GM19043 (cell line): ENCODE measurements around the gene USP17L29.
"Not testable (repeated sequence)": the region's sequence is repeated elsewhere in the genome, so short reads cannot be mapped to it uniquely, and the experiment has no call there.

Experiments
- ATAC-seq: cut with Tn5 transposase; IDR thresholded peaks from one replicate; pipeline ENCODE4 v1.9.1; 2021; ENCODE audit warnings: low read depth; ENCODE audit not compliant: unreplicated experiment

USP17L29 gene

DNA sequence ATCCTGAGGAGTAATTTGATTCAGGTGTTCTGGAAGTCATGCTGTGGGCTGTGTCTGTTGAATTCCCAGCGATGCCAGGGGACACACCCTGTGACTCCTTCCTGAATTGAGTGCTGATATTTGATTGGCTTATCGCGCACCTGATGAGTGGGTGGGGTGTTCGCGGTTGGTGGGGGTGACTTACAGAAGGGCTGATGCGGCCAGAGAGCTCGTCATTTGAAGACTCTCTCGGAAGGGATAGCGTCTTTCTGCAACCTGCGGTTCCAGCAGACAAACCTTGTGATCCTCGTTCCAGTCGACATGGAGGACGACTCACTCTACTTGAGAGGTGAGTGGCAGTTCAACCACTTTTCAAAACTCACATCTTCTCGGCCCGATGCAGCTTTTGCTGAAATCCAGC, at the start of gene USP17L29:
Gene USP17L29 (plus strand): TSS at position 301 of the 400 bp plus-strand sequence. CDS start 0 bp downstream, at position 301.
- not testable (repeated sequence) for ATAC-seq

DNA sequence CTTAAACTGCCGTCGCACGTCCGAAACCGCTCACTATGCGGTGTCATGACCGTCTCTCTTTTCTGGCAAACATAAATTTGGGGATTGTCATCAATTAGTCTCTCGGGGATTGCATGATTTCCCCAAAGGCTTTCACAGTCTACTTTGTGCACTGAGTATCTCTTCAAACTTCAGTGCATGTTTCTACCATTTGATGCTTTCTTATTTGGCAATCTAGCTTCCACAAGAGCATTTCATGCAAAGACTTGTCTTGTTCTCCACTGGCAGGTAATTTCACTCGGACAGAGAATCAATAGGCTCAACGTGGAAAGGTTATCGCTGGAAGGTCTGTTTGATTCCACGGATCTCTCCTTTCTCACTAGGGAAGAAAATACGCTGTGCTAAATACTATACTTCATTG, 29.2 kb upstream of the USP17L29 start:
- ATAC-seq, result not testable (repeated sequence)

DNA sequence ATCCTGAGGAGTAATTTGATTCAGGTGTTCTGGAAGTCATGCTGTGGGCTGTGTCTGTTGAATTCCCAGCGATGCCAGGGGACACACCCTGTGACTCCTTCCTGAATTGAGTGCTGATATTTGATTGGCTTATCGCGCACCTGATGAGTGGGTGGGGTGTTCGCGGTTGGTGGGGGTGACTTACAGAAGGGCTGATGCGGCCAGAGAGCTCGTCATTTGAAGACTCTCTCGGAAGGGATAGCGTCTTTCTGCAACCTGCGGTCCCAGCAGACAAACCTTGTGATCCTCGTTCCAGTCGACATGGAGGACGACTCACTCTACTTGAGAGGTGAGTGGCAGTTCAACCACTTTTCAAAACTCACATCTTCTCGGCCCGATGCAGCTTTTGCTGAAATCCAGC, 28.6 kb upstream of the USP17L29 start, which contains the start of gene USP17L24:
Gene USP17L24 (plus strand): TSS at position 301 of the 400 bp plus-strand sequence. CDS start 0 bp downstream, at position 301.
- not testable (repeated sequence) for ATAC-seq

DNA sequence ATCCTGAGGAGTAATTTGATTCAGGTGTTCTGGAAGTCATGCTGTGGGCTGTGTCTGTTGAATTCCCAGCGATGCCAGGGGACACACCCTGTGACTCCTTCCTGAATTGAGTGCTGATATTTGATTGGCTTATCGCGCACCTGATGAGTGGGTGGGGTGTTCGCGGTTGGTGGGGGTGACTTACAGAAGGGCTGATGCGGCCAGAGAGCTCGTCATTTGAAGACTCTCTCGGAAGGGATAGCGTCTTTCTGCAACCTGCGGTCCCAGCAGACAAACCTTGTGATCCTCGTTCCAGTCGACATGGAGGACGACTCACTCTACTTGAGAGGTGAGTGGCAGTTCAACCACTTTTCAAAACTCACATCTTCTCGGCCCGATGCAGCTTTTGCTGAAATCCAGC, 23.8 kb upstream of the USP17L29 start, which contains the start of gene USP17L25:
Gene USP17L25 (plus strand): TSS at position 301 of the 400 bp plus-strand sequence. CDS start 0 bp downstream, at position 301.
- ATAC-seq, result not testable (repeated sequence)

- not testable (repeated sequence) for ATAC-seq
These were observed 19.1 kb upstream of the USP17L29 start, which contains the start of gene USP17L26 for GRCh38 chr4:9334358-9334757. TSS of gene USP17L26 (plus strand) at chr4:9334658. CDS start at chr4:9334658, 0 bp downstream.

DNA sequence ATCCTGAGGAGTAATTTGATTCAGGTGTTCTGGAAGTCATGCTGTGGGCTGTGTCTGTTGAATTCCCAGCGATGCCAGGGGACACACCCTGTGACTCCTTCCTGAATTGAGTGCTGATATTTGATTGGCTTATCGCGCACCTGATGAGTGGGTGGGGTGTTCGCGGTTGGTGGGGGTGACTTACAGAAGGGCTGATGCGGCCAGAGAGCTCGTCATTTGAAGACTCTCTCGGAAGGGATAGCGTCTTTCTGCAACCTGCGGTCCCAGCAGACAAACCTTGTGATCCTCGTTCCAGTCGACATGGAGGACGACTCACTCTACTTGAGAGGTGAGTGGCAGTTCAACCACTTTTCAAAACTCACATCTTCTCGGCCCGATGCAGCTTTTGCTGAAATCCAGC, 14.3 kb upstream of the USP17L29 start, which contains the start of gene USP17L5:
Gene USP17L5 (plus strand): TSS at position 301 of the 400 bp plus-strand sequence. CDS start 0 bp downstream, at position 301.
- ATAC-seq, result not testable (repeated sequence)

GRCh38 chr4:9343848-9344247, 9.6 kb upstream of the USP17L29 start, which contains the start of gene USP17L27:
TSS of gene USP17L27 (plus strand) at chr4:9344148. CDS start at chr4:9344148, 0 bp downstream.
- not testable (repeated sequence) for ATAC-seq

DNA sequence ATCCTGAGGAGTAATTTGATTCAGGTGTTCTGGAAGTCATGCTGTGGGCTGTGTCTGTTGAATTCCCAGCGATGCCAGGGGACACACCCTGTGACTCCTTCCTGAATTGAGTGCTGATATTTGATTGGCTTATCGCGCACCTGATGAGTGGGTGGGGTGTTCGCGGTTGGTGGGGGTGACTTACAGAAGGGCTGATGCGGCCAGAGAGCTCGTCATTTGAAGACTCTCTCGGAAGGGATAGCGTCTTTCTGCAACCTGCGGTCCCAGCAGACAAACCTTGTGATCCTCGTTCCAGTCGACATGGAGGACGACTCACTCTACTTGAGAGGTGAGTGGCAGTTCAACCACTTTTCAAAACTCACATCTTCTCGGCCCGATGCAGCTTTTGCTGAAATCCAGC, 4.8 kb upstream of the USP17L29 start, which contains the start of gene USP17L28:
Gene USP17L28 (plus strand): TSS at position 301 of the 400 bp plus-strand sequence. CDS start 0 bp downstream, at position 301.
- not testable (repeated sequence) for ATAC-seq

GRCh38 chr4:9350866-9351265, 2.6 kb upstream of the USP17L29 start:
- ATAC-seq, result not testable (repeated sequence)

- ATAC-seq, result not testable (repeated sequence)
These were observed 9.4 kb downstream of the USP17L29 start, which contains the start of gene USP17L30 for GRCh38 chr4:9362829-9363228. TSS of gene USP17L30 (plus strand) at chr4:9363129. CDS start at chr4:9363129, 0 bp downstream.

- ATAC-seq, result not testable (repeated sequence)
These were observed 26.4 kb downstream of the USP17L29 start for GRCh38 chr4:9379881-9380280.

GRCh38 chr4:9381012-9381534, 27.6 kb downstream of the USP17L29 start:
- not testable (repeated sequence) for ATAC-seq

DNA sequence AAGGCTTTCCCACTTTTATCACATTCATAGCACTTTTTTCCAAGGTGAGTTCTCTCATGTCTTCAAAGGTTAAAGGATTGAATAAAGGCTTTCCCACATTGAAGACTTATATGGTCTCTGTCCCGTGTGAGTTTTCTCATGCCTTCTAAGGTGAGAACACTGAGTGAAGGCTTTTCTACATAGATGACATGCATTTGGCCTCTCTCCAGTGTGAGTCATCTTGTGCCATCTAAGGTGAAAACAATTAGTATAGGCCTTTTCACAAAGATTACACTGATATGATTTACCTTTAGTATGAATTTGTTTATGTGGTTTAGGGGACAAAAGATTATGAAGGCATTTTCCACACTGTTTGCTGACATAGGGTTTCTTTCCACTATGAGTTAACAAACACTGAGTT, 30.7 kb downstream of the USP17L29 start:
- ATAC-seq, result no peak

DNA sequence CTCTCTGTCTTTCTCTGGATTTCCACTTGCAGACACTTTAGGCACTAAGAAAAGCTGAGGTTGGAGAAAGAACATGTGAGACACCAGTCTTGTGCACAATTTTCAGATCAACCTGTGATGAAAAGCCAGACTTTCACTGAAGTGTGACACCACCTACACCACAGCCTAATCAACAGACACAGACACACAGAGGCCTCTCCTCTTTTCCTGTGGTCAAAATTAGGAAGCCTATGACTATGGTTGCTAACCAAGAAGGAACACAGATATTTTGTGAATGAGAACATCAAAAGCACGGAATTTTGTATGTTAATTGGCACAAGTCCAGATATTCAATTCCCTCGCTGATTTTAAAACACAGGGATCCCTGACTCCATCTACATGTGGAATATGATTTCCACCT, 35.6 kb downstream of the USP17L29 start:
- not testable (repeated sequence) for ATAC-seq
